EH (cell line): ENCODE results near the gene RAD9B.
"Not testable (repeated sequence)": the region's sequence is repeated elsewhere in the genome, so short reads cannot be mapped to it uniquely, and the experiment has no call there.

Experiments
- DNase-seq: peaks from one replicate; pipeline ENCODE4 v3.0.0-alpha.2; 2015; ENCODE audit warnings: low read depth

RAD9B gene

GRCh38 chr12:110501752-110502738 lies at the start of gene RAD9B, which contains the start of gene VPS29:
Gene RAD9B, plus strand, starts transcription at chr12:110502331. Its CDS starts 7 bp downstream, at chr12:110502338.
Gene VPS29, minus strand, starts transcription at chr12:110502111. Its CDS starts 60 bp downstream, at chr12:110502051.
- DNase-seq = peak; percentile 99

DNA sequence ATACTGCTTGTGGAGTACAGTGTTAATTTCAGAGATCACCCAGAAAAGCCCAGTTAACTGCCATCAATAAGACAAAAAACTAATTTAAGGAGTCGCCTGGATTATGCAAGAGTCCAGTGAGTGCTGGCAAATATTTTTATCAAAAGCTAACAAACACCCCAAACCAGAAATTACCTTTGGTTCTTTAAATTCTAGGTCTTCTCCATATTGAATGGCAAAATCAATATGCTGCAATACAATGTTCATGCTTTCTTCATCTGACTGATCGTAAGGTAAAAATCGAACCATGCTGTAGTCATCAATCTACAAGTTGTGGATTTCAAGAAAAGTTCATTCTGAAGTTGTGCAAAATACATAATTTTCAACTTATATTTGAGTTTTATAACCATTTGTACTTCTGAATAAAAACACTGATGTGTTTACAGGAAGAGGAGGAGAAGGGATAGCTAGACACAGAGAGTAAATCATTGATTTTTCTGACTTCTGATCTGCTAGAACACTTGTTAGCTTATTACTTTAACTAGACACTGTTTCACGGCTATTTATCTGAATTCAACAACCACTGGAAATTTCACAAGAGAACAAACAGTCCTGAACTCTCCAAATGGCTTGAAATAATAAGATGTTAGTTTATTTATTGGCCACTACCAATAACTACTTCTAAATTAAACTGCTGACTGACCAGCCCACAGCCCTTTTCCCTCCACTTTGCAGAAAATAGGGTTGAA lies 48.4 kb upstream of the RAD9B start:
- no peak for DNase-seq

DNA sequence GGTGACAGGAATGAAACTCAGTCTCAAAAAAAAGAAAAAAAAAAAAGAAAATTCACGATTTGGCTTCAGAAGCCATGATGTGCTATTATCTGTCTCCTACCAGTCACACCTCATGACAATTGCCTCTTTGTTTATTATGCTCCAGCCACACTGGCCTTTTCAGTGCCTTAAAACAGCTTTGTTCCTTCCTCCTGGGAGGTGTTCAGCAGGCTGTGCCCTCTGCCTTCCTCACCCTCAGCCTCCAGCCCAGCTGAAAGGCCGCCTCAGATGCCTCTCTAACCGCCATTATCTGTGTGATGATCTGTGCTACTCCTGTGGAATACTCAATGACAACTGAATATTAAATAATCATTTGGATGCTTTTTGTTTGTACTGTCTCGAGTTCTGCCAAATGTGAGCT lies 43.4 kb upstream of the RAD9B start:
- DNase-seq = no peak

GRCh38 chr12:110461189-110461588 lies 40.9 kb upstream of the RAD9B start:
- not testable (repeated sequence) for DNase-seq

- no peak for DNase-seq
Observed at GRCh38 chr12:110465024-110465423, 37.1 kb upstream of the RAD9B start.

DNA sequence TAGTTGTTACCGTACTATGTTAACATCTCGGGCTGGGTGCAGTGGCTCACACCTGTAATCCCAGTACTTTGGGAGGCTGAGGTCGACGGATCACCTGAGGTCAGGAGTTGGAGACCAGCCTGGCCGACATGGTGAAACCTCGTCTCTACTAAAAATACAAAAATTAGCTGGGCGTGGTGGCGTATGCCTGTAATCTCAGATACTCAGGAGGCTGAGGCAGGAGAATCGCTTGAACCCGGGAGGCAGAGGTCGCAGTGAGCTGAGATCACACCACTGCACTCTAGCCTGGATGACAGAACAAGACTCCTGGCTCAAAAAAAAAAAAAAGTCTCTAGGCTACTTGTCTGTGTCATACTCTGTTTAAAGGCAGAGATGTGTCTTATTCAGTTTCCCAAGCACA lies 36.4 kb upstream of the RAD9B start:
- not testable (repeated sequence) for DNase-seq

DNA sequence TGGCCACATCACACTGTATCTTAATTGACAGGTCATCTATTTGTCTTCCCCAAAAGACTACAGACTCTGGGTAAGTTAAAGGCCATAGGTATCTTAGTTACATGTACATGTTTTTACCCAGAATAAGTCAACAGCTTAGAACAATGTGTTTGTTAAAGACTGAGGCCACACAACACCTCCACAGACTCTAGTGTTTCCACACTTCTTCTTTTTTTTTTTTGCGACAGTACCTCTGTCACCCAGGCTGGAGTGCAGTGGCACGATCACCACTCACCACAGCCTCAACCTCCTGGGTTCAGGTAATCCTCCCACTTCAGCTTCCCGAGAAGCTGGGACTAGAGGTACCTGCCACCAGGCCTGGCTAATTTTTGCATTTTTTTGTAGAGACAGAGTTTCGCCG lies 35.3 kb upstream of the RAD9B start:
- no peak for DNase-seq

DNA sequence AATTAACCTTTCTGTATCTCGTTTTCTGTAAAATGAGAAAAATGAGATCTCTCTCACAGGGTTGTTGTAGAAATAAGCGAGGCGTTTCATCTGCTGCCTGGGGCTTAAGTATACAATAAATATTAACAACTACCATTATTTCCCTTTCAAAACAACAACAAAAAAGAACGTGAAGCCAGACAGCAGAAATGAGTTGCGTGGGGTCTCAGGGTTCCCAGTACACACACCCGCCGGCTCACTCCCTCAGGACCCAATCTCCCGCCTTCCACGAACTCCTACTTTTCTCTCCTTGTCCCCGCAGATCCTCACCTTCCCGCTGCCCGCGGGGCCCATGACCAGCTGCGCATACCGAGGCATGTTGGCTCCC lies 34.3 kb upstream of the RAD9B start:
- no peak for DNase-seq

DNA sequence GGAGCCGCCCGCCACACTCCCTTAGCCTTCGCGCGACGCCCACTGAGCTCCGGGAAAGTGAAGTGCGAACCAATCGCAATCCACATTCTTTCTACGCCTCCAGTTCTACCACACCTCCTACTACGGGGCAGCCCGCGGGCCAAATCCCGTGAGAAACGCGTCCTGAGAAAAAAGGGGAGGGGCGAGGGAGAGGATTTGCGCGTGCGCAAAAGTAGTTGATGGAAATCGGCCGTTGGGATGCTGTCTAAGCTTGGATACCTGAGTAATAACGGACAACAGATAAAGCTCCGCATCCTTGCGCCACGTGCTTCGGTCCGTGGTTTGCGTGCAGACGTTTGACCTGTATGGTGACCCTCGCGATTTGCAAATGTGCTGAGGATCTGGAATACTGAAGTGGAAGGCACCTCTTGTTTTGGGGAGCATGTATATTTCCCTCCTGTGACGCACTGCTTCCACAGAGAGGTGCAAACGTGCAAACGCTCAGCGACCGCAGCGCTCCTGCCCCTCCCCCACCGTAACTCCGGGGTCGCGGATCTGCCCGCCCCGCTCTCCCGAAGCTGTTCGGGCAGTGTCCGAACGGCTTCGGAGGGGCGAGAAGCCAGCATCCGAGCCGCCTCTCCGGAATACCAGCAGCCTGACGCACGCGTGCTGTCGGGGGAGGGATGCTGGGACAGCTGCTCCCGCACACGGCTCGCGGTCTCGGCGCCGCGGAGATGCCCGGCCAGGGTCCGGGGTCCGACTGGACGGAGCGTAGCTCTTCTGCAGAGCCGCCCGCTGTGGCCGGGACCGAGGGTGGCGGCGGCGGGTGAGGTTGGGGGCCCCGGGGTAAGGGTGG lies 33.7 kb upstream of the RAD9B start, which contains the start of the genes FAM216A and GPN3:
Gene FAM216A (plus strand): TSS at position 632 of the 835 bp plus-strand sequence. CDS start 31 bp downstream, at position 663.
Gene GPN3 (minus strand): TSS at position 44 of the 835 bp plus-strand sequence. CDS start 54 bp downstream, outside the sequence.
- DNase-seq = peak; percentile 99

DNA sequence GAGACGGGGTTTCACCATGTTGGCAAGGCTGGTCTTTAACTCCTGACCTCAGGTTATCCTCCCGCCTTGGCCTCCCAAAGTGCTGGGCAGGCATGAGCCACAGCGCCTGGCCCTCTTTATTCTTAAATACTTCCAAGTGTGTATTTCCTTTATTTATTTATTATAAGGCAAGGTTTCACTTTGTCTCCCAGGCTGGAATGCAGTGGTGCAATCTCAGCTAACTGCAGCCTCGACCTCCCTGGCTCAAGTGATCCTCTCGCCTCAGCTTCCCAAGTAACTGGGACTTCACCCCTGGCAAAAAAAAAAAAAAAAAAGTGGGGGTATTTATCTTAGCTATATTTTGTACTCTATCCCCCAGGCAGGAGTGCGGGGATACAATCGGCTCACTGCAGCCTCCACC lies 26.7 kb upstream of the RAD9B start:
- DNase-seq = peak; percentile 6

GRCh38 chr12:110498984-110499706 lies 3.0 kb upstream of the RAD9B start:
- DNase-seq = peak; percentile 83

- peak; percentile 74 for DNase-seq
Observed at GRCh38 chr12:110501399-110501751, 756 bp upstream of the RAD9B start.

- DNase-seq = no peak
Observed at GRCh38 chr12:110503432-110503831, 1.3 kb downstream of the RAD9B start.

GRCh38 chr12:110505332-110505731 lies 3.2 kb downstream of the RAD9B start:
- DNase-seq = no peak

- DNase-seq = peak; percentile 14
Observed at GRCh38 chr12:110508071-110508586, 6.0 kb downstream of the RAD9B start.

DNA sequence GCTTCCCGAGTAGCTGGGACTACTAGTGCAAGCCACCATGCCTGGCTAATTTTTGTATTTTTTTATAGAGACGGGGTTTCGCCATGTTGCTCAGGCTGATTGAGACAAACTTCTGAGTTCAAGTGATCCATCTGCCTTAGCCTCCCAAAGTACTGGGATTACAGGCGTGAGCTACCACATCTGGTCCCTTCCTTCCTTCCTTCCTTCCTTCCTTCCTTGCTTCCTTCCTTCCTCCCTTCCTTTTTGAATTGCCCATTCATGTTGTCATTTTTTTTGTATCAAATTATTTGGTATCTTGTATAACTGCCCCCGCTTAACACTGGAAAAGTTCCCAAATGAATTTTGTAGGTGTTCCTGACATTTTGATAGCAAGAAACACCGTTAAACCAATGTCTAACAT lies 11.7 kb downstream of the RAD9B start:
- no peak for DNase-seq

DNA sequence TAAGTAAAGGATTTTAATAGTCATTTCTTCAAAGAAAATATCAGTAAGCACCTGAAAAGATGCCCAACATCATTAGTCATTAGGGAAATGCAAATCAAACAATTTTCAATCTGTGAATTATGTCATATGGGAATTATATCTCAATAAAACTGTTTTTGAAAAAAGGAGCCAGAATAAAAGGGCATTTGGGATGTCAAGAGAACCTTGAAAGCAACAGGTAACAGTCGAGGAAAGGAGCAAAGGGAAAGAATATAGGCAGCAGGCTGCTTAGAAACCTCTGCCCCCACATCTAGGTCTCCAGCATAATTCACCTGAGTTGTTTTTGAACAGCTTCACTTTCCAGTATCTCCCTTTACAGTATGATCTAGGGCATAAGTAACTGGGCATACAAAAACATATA lies 12.2 kb downstream of the RAD9B start:
- no peak for DNase-seq

- no peak for DNase-seq
Observed at GRCh38 chr12:110516995-110517394, 14.9 kb downstream of the RAD9B start.

GRCh38 chr12:110518014-110518413 lies 15.9 kb downstream of the RAD9B start:
- not testable (repeated sequence) for DNase-seq

GRCh38 chr12:110520876-110521712 lies 19.0 kb downstream of the RAD9B start:
- not testable (repeated sequence) for DNase-seq
